NCI-H128 (cell line): ENCODE measurements around the gene ACOXL.
"Not testable (repeated sequence)": the region's sequence is repeated elsewhere in the genome, so short reads cannot be mapped to it uniquely, and the experiment has no call there.

Experiments
- DNase-seq: peaks from one replicate; lab custom pipeline; 2025; ENCODE audit not compliant: unreplicated experiment; lab: John Stamatoyannopoulos, UW

ACOXL gene

GRCh38 chr2:110853516-110853915 lies 121.1 kb downstream of the ACOXL start:
- DNase-seq: no peak

GRCh38 chr2:110853948-110854347 lies 121.6 kb downstream of the ACOXL start:
- no peak for DNase-seq

- DNase-seq: no peak
Measured at GRCh38 chr2:110854355-110855081, 122.1 kb downstream of the ACOXL start.

GRCh38 chr2:110855841-110856240 lies 123.5 kb downstream of the ACOXL start:
- not testable (repeated sequence) for DNase-seq

- DNase-seq: no peak
Measured at GRCh38 chr2:110858135-110858725, 125.9 kb downstream of the ACOXL start.

- DNase-seq: no peak
Measured at GRCh38 chr2:110858993-110859701, 126.8 kb downstream of the ACOXL start.

GRCh38 chr2:110860630-110861029 lies 128.3 kb downstream of the ACOXL start:
- no peak for DNase-seq

- no peak for DNase-seq
Measured at GRCh38 chr2:110861616-110862260, 129.4 kb downstream of the ACOXL start.

- no peak for DNase-seq
Measured at GRCh38 chr2:110863726-110864125, 131.4 kb downstream of the ACOXL start.

- no peak for DNase-seq
Measured at GRCh38 chr2:110864176-110864575, 131.8 kb downstream of the ACOXL start.

GRCh38 chr2:110864731-110865130 lies 132.4 kb downstream of the ACOXL start:
- DNase-seq: no peak

- no peak for DNase-seq
Measured at GRCh38 chr2:110865188-110865587, 132.8 kb downstream of the ACOXL start.

GRCh38 chr2:110866045-110866444 lies 133.7 kb downstream of the ACOXL start:
- no peak for DNase-seq

- DNase-seq: no peak
Measured at GRCh38 chr2:110866466-110866865, 134.1 kb downstream of the ACOXL start.

- no peak for DNase-seq
Measured at GRCh38 chr2:110867078-110867477, 134.7 kb downstream of the ACOXL start.

GRCh38 chr2:110868971-110869370 lies 136.6 kb downstream of the ACOXL start:
- no peak for DNase-seq

GRCh38 chr2:110869472-110870446 lies 137.4 kb downstream of the ACOXL start:
- DNase-seq: no peak

GRCh38 chr2:110870545-110870944 lies 138.2 kb downstream of the ACOXL start:
- no peak for DNase-seq

GRCh38 chr2:110871637-110872036 lies 139.3 kb downstream of the ACOXL start:
- DNase-seq: no peak

GRCh38 chr2:110872521-110872920 lies 140.1 kb downstream of the ACOXL start:
- DNase-seq: no peak
